IMR-90 (cell line): ENCODE data around the gene GNAO1. TPM values are rescaled to one million over a fixed set of nuclear protein-coding genes. Genes with fewer than 3 reads are reported as not detected.

Experiments used
- ATAC-seq: fragments of 200-7000 bp; cut with Tn5 transposase; 2 replicates; pipeline ENCODE4 v1.9.1; 2020; ENCODE audit warnings: low read depth, mild to moderate bottlenecking, moderate library complexity
- BruUV-seq: library from RNA; stranded (reverse); fragments of 400-500 nt; replicated peaks from 2 replicates; lab custom pipeline; 2021; lab: Mats Ljungman, UMichigan
- CTCF ChIA-PET: fragments of 300-600 bp; formaldehyde crosslinking; extraction: SDS; loops from one replicate; lab custom pipeline; 2021; ENCODE audit warnings: antibody characterized with exemption; lab: Yijun Ruan, JAX
- POLR2A ChIA-PET: fragments of 300-600 bp; sonication (Branson Sonifier 250); formaldehyde crosslinking; loops from one replicate; lab custom pipeline; 2022; ENCODE audit warnings: antibody characterized with exemption; ENCODE audit not compliant: unreplicated experiment; lab: Charles Lee
- DNase-seq: peaks from one replicate; pipeline ENCODE4 v3.0.0; 2013
- H2AFZ ChIP-seq: replicated peaks from 2 replicates; pipeline ENCODE3; 2013; ENCODE audit warnings: low read length, mild to moderate bottlenecking; ENCODE audit not compliant: poor library complexity
- H2AK5ac ChIP-seq: 2 replicates; pipeline ENCODE4 v1.6.1; 2013; ENCODE audit warnings: low read depth, low read length, inconsistent platforms
- H2AK9ac ChIP-seq: replicated peaks from 2 replicates; pipeline ENCODE3; 2013; ENCODE audit warnings: mild to moderate bottlenecking, low read depth, low read length, moderate library complexity; ENCODE audit not compliant: poor library complexity
- H2BK120ac ChIP-seq: 2 replicates; pipeline ENCODE4 v1.6.1; 2013; ENCODE audit warnings: low read depth, low read length, inconsistent platforms
- H2BK15ac ChIP-seq: 3 replicates; pipeline ENCODE4 v1.6.1; 2013; ENCODE audit warnings: low read depth, low read length, inconsistent platforms
- H2BK20ac ChIP-seq: 2 replicates; pipeline ENCODE4 v1.6.1; 2013; ENCODE audit warnings: low read depth, mild to moderate bottlenecking, inconsistent platforms, low read length, moderate library complexity
- H2BK5ac ChIP-seq: 2 replicates; pipeline ENCODE4 v1.6.1; 2013; ENCODE audit warnings: mild to moderate bottlenecking, low read depth, low read length, inconsistent platforms; ENCODE audit not compliant: poor library complexity, severe bottlenecking
- H3K14ac ChIP-seq: replicated peaks from 2 replicates; pipeline ENCODE4 v1.6.1; 2013; ENCODE audit warnings: low read depth, low read length, inconsistent platforms
- H3K18ac ChIP-seq: 2 replicates; pipeline ENCODE4 v1.6.1; 2013; ENCODE audit warnings: low read depth, low read length, control low read depth
- H3K23ac ChIP-seq: 2 replicates; pipeline ENCODE4 v1.6.1; 2013; ENCODE audit warnings: low read depth, low read length, inconsistent platforms
- H3K27ac ChIP-seq: 2 replicates; pipeline ENCODE4 v1.5.1; 2013; ENCODE audit warnings: mild to moderate bottlenecking, control low read depth, low read length; ENCODE audit not compliant: insufficient read depth
- H3K27me3 ChIP-seq: 2 replicates; pipeline ENCODE4 v1.6.1; 2013; ENCODE audit warnings: low read length; ENCODE audit not compliant: control insufficient read depth, insufficient read depth
- H3K36me3 ChIP-seq: 2 replicates; pipeline ENCODE4 v1.6.1; 2013; ENCODE audit warnings: low read length, mixed read lengths; ENCODE audit not compliant: control insufficient read depth, insufficient read depth
- H3K4ac ChIP-seq: 2 replicates; pipeline ENCODE4 v1.6.1; 2013; ENCODE audit warnings: low read depth, low read length, inconsistent platforms
- H3K4me1 ChIP-seq: 2 replicates; pipeline ENCODE4 v1.6.1; 2013; ENCODE audit warnings: low read length, mixed read lengths; ENCODE audit not compliant: control insufficient read depth, insufficient read depth
- H3K4me2 ChIP-seq: 2 replicates; pipeline ENCODE4 v1.6.1; 2013; ENCODE audit warnings: low read depth, mild to moderate bottlenecking, control low read depth, low read length, moderate library complexity
- H3K4me3 ChIP-seq: 2 replicates; pipeline ENCODE4 v1.5.1; 2013; ENCODE audit warnings: low read depth, mild to moderate bottlenecking, control low read depth, low read length, moderate library complexity; ENCODE audit not compliant: insufficient read depth
- H3K56ac ChIP-seq: 2 replicates; pipeline ENCODE4 v1.6.1; 2013; ENCODE audit warnings: low read length, inconsistent platforms; ENCODE audit not compliant: insufficient read depth; ENCODE audit errors: extremely low read depth
- H3K79me1 ChIP-seq, 2 experiments: 2 replicates each; pipeline ENCODE4 v1.6.1; 2013; ENCODE audit warnings: low read length in 2 of 2, inconsistent platforms in 1 of 2, low read depth in 1 of 2
- H3K9ac ChIP-seq: 2 replicates; pipeline ENCODE4 v1.6.1; 2013; ENCODE audit warnings: low read depth, low read length, control low read depth
- H3K9me1 ChIP-seq: 2 replicates; pipeline ENCODE4 v1.6.1; 2013; ENCODE audit warnings: low read length, inconsistent platforms; ENCODE audit not compliant: insufficient read depth
- H3K9me3 ChIP-seq: 2 replicates; pipeline ENCODE4 v1.6.1; 2013; ENCODE audit warnings: low read length; ENCODE audit not compliant: control insufficient read depth, insufficient read depth
- H4K20me1 ChIP-seq: 2 replicates; pipeline ENCODE4 v1.6.1; 2013; ENCODE audit warnings: low read length, inconsistent platforms; ENCODE audit not compliant: insufficient read depth
- H4K5ac ChIP-seq: 2 replicates; pipeline ENCODE4 v1.6.1; 2013; ENCODE audit warnings: mild to moderate bottlenecking, low read depth, low read length, control low read depth
- H4K8ac ChIP-seq, 2 experiments: 2 replicates each; pipeline ENCODE4 v1.6.1; 2013; ENCODE audit warnings: low read depth in 2 of 2, low read length in 2 of 2, control low read depth in 1 of 2, inconsistent platforms in 1 of 2
- H4K91ac ChIP-seq: 2 replicates; pipeline ENCODE4 v1.6.1; 2013; ENCODE audit warnings: low read depth, low read length, inconsistent platforms; ENCODE audit not compliant: insufficient read depth
- BHLHE40 ChIP-seq: fragments of 150-350 bp; IDR thresholded peaks from 2 replicates; pipeline ENCODE4 v1.6.1; 2016; ENCODE audit warnings: mild to moderate bottlenecking, low read depth, low read length
- CEBPB ChIP-seq: IDR thresholded peaks from 2 replicates; pipeline ENCODE4 v1.6.1; 2012; ENCODE audit warnings: low read depth, low read length, improper control_type of control experiment
- CHD1 ChIP-seq: IDR thresholded peaks from 2 replicates; pipeline ENCODE4 v1.6.1; 2012; ENCODE audit warnings: low read depth, low read length, improper control_type of control experiment
- MAFK ChIP-seq: IDR thresholded peaks from 2 replicates; pipeline ENCODE4 v1.6.1; 2012; ENCODE audit warnings: low read depth, low read length, improper control_type of control experiment
- MAZ ChIP-seq: IDR thresholded peaks from 2 replicates; pipeline ENCODE4 v1.6.1; 2012; ENCODE audit warnings: low read depth, mild to moderate bottlenecking, low read length, improper control_type of control experiment, moderate library complexity, borderline replicate concordance
- MXI1 ChIP-seq: IDR thresholded peaks from 2 replicates; pipeline ENCODE4 v1.6.1; 2012; ENCODE audit warnings: low read depth, mild to moderate bottlenecking, low read length, moderate library complexity, borderline replicate concordance
- NFE2L2 ChIP-seq: fragments of 150-350 bp; IDR thresholded peaks from 2 replicates; pipeline ENCODE4 v1.6.1; 2016; ENCODE audit warnings: low read depth, mild to moderate bottlenecking, low read length
- POLR2A ChIP-seq: IDR thresholded peaks from 2 replicates; pipeline ENCODE4 v1.6.1; 2012; ENCODE audit warnings: mild to moderate bottlenecking, low read depth, low read length
- RAD21 ChIP-seq: IDR thresholded peaks from 2 replicates; pipeline ENCODE4 v1.6.1; 2012; ENCODE audit warnings: low read length, improper control_type of control experiment
- RCOR1 ChIP-seq: IDR thresholded peaks from 2 replicates; pipeline ENCODE4 v1.6.1; 2012; ENCODE audit warnings: mild to moderate bottlenecking, low read length, improper control_type of control experiment; ENCODE audit not compliant: insufficient replicate concordance
- RFX5 ChIP-seq: IDR thresholded peaks from 2 replicates; pipeline ENCODE4 v1.8.0; 2012; ENCODE audit warnings: low read depth, mild to moderate bottlenecking, low read length, moderate library complexity
- SMC3 ChIP-seq: fragments of 150-350 bp; IDR thresholded peaks from 2 replicates; pipeline ENCODE4 v1.6.1; 2016; ENCODE audit warnings: low read depth, mild to moderate bottlenecking, antibody characterized with exemption, low read length, moderate library complexity
- WGBS, 2 experiments: methylation state at CpG; one replicate each; pipeline versions ENCODE4 v1.1.5 to v1.1.7; 2013; ENCODE audit warnings: missing lambda C conversion rate in 2 of 2; ENCODE audit not compliant: insufficient read length in 1 of 2; ENCODE audit errors: extremely low coverage in 2 of 2; 5-methylcytosine and 5-hydroxymethylcytosine counted together
- dilution Hi-C: fragments of 300-500 bp; cut with HindIII; formaldehyde crosslinking; loops from one replicate; pipeline ENCODE4 v1.14.3; 2018; ENCODE audit warnings: low sequenced_read_pairs; ENCODE audit not compliant: unreplicated experiment
- in situ Hi-C: fragments of 300-500 bp; cut with MboI; formaldehyde crosslinking; loops from 3 replicates; pipeline ENCODE4 v1.14.3; 2019; ENCODE audit warnings: low sequenced_read_pairs, inconsistent platforms, mixed read lengths
- intact Hi-C: fragments of 100-400 bp; cut with micrococcal nuclease; formaldehyde crosslinking; loops from 2 replicates; pipeline ENCODE4 v1.10.0; 2022
- polyA plus RNA-seq, 3 experiments: library from polyadenylated mRNA; depleted of rRNA; stranded (reverse); fragments of >200 nt; gene quantifications; 2 replicates each; pipeline ENCODE4 v1.2.3, GENCODE V29; 2012; ENCODE audit warnings: low replicate concordance in 1 of 3
- total RNA-seq: library from RNA; depleted of rRNA; stranded (reverse); fragments of >200 nt; gene quantifications from 2 replicates; pipeline ENCODE4 v1.2.3, GENCODE V29; 2012
- TF ChIP-seq, protein P1 (sequence below): conservative IDR thresholded peaks from 2 replicates; pipeline ENCODE4 v1.5.1; 2012; ENCODE audit warnings: mild to moderate bottlenecking, low read depth, low read length, improper control_type of control experiment

GNAO1 gene
- total and polyA plus RNA-seq, 2 of the 4 experiments (the other 2 are of a cell fraction) = under 0.01 to 0.07 TPM

DNA sequence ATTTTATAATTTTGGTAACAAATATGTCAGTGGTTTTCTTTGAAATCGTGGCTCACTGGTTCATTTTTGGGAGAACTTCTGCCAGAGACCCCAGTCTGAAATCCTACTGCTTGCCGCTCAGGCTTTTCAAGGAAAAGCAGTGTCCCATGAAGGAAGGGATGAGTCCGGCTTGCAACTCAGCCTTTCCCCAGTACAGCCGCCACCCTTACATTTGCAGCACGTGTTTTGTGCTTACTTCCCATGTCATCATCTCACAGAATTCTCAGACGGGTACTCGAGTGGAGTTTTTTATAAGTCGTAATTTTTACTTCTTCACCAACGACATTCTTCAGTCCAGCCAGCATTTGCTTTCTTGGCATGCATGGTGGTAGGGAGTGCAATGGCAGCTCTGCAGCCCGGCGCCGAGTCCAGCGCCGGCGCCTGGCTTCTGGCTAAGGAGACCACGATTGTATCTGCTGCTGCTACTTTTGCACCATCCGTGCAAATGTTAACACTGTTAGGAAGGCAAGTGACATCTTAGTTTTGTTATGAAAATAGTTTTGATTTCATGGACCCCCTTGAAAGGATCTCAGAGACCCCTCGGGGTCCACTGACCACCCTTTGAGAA, 123.1 kb downstream of the GNAO1 start:
- no peak overlapping the region for H3K14ac ChIP-seq
- no peak overlapping the region for H4K8ac ChIP-seq
- dilution Hi-C loops (no loop called here), intact Hi-C loops (no loop called here), in situ Hi-C loops (loop anchor here (25.0 kb wide), 2 partner anchors 602 to 852 kb away; no protein-coding TSS in a partner anchor)
- no peak overlapping the region for H3K18ac ChIP-seq
- H3K4me1 ChIP-seq = no peaks in the 10 kb centered on the region
- H2BK5ac ChIP-seq = no peak overlapping the region
- no peaks in the 10 kb centered on the region for H4K20me1 ChIP-seq
- H2BK120ac ChIP-seq = no peak overlapping the region
- 94% methylated on average over 8 of the region's 18 CpGs; no CpG with 5 or more reads in 1 of the 2 experiments for WGBS, 2 experiments
- H3K23ac ChIP-seq = no peak overlapping the region
- no peak overlapping the region for H3K9ac ChIP-seq
- H3K79me1 ChIP-seq = no peaks in the 10 kb centered on the region
- no peaks in the 10 kb centered on the region for H3K9me1 ChIP-seq
- no peak overlapping the region for H2AK9ac ChIP-seq
- POLR2A ChIA-PET = no interaction called here
- H2AK5ac ChIP-seq = no peak overlapping the region
- H2AFZ ChIP-seq = no peak overlapping the region
- ATAC-seq (no peak), DNase-seq (no peak)
- no peak overlapping the region for H4K91ac ChIP-seq
- CTCF ChIA-PET = no interaction called here
- no peak overlapping the region for H3K4ac ChIP-seq
- no peak overlapping the region for H2BK20ac ChIP-seq
- BruUV-seq = no TSS peak
- H3K4me3 ChIP-seq = no peak overlapping the region
- no peak overlapping the region for H4K5ac ChIP-seq
- TF ChIP-seq CHD1 (no peak), CEBPB (no peak), RAD21 (no peak), MAFK (no peak), RCOR1 (no peak), SMC3 (no peak), MXI1 (no peak), BHLHE40 (no peak), RFX5 (no peak), POLR2A (no peak), MAZ (no peak), NFE2L2 (no peak)
- TF ChIP-seq, protein P1, sequence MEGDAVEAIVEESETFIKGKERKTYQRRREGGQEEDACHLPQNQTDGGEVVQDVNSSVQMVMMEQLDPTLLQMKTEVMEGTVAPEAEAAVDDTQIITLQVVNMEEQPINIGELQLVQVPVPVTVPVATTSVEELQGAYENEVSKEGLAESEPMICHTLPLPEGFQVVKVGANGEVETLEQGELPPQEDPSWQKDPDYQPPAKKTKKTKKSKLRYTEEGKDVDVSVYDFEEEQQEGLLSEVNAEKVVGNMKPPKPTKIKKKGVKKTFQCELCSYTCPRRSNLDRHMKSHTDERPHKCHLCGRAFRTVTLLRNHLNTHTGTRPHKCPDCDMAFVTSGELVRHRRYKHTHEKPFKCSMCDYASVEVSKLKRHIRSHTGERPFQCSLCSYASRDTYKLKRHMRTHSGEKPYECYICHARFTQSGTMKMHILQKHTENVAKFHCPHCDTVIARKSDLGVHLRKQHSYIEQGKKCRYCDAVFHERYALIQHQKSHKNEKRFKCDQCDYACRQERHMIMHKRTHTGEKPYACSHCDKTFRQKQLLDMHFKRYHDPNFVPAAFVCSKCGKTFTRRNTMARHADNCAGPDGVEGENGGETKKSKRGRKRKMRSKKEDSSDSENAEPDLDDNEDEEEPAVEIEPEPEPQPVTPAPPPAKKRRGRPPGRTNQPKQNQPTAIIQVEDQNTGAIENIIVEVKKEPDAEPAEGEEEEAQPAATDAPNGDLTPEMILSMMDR = no peak
- no peak overlapping the region for H3K4me2 ChIP-seq
- no peak overlapping the region for H3K56ac ChIP-seq
- no peaks in the 10 kb centered on the region for H3K9me3 ChIP-seq
- no peak overlapping the region for H3K27ac ChIP-seq
- H3K36me3 ChIP-seq = no peaks in the 10 kb centered on the region
- no peak overlapping the region for H2BK15ac ChIP-seq
- peaks cover 23% of the 10 kb centered on the region for H3K27me3 ChIP-seq
